Measurements from ENCODE around the gene AFDN.

GRCh38 chr6:168005796-168006195, 179.1 kb downstream of the AFDN start:
- TF ChIP-seq POLR2A (IDR thresholded peaks at IDR 0.05; ENCODE audit: low read depth) = no peak
- TF ChIP-seq CTCF (IDR thresholded peaks at IDR 0.05) = no peak
